ENCODE data around the gene MAP4K3.
"Not testable (repeated sequence)": the region's sequence is repeated elsewhere in the genome, so short reads cannot be mapped to it uniquely, and the experiment has no call there.

Gene MAP4K3

GRCh38 chr2:39407516-39408296, 29.4 kb downstream of the MAP4K3 start:
- no peak for DNase-seq

DNA sequence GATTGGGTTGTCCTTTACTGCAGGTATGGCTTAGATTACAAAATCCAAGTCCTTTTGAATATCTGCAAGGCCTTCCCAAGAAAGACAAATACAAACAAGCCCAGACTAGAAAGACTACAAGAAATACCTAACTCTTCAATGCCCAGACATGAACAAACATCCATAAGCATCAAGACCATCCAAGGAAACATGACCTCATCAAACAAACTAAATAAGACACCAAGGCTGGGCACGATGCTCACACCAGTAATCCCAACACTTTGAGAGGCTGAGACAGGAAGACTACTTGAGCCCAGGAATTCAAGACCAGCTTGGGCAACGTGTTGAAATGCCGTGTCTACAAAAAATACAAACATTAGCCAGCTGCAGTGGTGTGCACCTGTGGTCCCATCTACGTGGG, 31.7 kb downstream of the MAP4K3 start:
- no peak for DNase-seq

DNA sequence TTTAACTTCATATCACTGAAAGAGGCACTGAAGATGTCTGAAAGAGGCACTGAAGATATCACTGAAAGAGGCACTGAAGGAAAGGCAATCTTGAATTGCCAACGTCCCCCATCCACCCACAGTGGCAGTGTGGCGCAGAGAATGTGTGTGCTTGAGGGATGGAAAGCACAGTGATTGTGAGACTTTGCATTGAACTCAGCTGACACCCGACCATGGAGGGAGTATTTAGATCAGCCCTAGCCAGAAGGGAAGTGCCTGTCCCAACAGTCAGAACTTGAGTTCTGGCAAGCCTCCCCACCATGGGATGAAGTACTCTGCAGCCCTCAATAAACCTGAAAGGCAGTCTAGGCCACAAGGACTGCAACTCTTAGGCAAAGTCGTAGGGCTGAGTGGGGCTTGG, 33.8 kb downstream of the MAP4K3 start:
- DNase-seq: no peak

- DNase-seq: no peak
These were observed 35.8 kb downstream of the MAP4K3 start for GRCh38 chr2:39401319-39401718.

- no peak for DNase-seq
These were observed 37.5 kb downstream of the MAP4K3 start for GRCh38 chr2:39399570-39399969.

- DNase-seq: no peak
These were observed 41.8 kb downstream of the MAP4K3 start for GRCh38 chr2:39395313-39395712.

GRCh38 chr2:39394516-39394961, 42.5 kb downstream of the MAP4K3 start:
- no peak for DNase-seq

DNA sequence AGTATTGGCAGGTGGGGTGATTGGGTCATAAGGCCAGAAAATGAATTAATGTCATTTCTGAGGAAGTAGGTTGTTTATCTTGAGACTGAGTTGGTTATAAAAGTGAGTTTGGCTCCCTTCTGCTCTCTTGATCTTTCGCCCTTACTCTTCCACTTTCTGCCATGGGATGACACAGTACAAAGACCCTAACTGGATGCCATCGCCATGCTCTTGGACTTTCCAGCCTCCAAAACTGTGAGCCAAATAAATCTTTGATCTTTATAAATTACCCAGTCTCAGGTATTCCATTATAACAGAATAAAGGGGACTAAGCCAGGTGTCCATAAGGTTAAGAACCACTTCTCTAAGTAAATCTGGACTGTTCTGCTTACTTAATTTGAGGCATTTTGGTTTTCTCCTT, 44.4 kb downstream of the MAP4K3 start:
- DNase-seq: no peak

GRCh38 chr2:39390216-39390615, 46.9 kb downstream of the MAP4K3 start:
- DNase-seq: no peak

- DNase-seq: no peak
These were observed 51.0 kb downstream of the MAP4K3 start for GRCh38 chr2:39386064-39386463.

- DNase-seq: no peak
These were observed 51.9 kb downstream of the MAP4K3 start for GRCh38 chr2:39385172-39385571.

DNA sequence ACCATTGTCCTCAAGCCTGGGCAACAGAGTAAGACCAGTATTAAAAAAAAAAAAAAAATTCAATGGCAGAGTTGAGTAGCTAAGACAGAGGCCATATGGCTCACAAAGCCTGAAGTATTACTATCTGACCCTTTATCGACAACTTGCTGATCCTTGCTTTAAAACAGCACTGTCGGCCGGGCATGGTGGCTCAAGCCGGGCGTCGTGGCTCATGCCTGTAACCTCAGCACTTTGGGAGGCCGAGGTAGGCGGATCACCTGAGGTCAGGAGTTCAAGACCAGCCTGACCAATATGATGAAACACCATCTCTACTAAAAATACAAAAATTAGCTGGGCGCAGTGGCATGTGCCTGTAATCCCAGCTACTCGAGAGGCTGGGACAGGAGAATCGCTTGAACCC, 53.0 kb downstream of the MAP4K3 start:
- not testable (repeated sequence) for DNase-seq

- DNase-seq: no peak
These were observed 53.9 kb downstream of the MAP4K3 start for GRCh38 chr2:39383146-39383545.

- no peak for DNase-seq
These were observed 55.4 kb downstream of the MAP4K3 start for GRCh38 chr2:39381653-39382052.

DNA sequence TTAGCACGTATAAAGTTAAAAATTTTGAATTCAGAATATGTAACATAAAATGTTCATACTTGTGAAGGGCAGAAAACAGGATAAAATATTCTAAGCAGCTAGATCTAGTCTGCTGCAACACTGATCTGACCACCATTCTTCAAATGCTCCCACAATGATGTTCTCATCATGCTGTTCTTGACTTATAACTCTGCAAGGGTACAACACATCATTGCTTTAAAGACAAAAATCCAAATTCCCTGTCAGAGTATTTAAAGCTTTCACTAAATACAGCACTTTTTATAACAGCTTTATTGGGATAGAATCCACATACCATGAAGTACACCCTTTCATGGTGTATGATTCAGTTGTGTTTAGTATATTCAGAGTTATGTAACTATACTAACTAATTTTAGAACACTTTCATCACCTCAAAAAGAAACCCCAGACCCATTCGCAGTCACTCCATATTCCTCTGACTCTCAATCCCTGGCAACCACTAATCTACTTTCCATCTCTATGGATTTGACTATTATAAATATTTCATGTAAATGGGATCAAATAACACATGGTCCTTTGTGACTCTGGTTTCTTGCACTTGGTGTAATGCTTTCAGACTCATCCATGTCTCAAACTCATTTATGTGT, 56.4 kb downstream of the MAP4K3 start:
- no peak for DNase-seq

- DNase-seq: no peak
These were observed 57.2 kb downstream of the MAP4K3 start for GRCh38 chr2:39379643-39380524.

DNA sequence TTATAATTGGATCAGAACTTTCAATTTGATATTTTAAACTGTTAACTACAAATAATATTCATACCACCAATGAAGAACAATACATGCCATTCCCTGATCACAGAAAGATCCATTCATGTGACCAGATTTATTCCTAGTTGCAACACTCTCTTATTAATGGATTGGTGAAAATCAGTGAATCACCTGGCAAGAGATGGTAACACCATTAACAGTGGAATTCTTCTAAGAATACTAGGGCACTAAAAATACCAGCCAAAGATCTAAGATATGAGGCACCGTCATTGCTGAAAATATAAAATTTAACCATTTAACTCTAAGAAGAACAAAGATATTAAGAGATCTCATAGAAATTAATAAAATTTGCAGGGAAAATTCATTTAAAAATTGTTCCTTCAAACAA, 58.1 kb downstream of the MAP4K3 start:
- no peak for DNase-seq

GRCh38 chr2:39377226-39377939, 59.7 kb downstream of the MAP4K3 start:
- no peak for DNase-seq

DNA sequence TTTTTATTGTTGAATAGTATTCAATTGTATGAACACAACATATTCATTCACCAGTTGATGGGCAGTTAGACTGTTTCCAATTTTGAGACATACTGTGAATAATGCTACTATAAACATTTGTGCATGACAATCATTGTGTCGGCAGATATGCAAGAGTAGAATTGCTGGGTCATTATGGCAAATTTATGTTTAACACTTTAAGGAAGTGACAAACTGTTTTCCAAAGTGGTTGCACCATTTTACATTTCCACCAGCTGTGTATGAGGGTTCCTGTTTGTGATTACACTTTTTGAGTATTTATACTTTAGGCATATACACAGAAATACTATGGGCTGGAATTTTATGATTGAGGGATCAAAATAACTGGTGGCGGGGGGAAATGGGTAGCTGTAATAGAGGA, 61.2 kb downstream of the MAP4K3 start:
- no peak for DNase-seq

DNA sequence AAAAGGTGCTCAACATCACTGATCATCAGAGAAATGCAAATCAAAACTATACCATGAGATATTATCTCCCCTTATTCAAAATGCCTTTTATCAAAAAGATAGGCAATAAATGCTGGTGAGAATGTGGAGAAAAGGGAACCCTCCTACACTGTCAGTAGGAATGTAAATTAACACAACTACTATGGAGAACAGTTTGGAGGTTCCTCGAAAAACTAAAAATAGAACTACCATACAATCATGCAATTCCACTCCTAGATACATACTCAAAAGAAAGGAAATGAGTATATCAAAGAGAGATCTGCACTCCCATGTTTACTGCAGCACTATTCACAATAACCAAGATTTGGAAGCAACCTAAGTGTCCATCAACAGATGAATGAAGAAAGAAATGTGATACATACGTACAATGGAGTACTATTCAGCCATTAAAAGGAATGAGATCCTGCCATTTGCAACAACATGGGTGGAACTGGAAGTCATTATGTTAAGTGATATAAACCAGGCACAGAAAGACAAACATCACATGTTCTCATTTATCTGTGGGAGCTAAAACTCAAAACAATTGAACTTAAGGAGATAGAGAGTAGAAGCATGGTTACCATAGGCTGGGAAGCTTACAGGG, 63.8 kb downstream of the MAP4K3 start:
- no peak for DNase-seq

DNA sequence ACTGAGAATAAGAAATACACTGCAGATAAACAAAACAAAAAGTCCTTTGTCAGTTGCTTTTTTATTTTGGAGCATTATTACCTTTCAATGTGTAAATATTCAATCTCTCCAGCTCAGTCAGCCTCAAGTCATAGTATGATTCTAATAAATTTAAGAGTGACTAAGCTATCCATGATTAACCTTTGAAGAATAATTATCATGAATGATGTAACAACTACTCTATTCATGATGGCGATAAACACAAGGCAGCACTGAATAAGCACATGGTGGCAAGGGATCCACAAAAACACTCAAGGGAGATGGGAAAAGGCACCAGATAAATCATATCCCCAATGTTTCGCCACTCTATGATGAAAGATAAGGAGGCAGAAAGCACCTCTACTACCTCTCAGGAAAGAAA, 67.0 kb downstream of the MAP4K3 start:
- DNase-seq: no peak

GRCh38 chr2:39368846-39369245, 68.2 kb downstream of the MAP4K3 start:
- DNase-seq: no peak

- DNase-seq: no peak
These were observed 68.7 kb downstream of the MAP4K3 start for GRCh38 chr2:39368376-39368775.

Data from activated gamma-delta T cell treated with Interleukin-2 at 50 U/mL for 16 hours (primary cell).